HEK293 (cell line): ENCODE data around the gene ZSWIM3.
A peak's percentile ranks its signal among the peaks of the same experiment; 100 is the strongest.

ENCODE experiments used
- CTCF ChIP-seq: fragments of 450-650 bp; formaldehyde crosslinking; IDR thresholded peaks from 2 replicates; pipeline ENCODE4 v1.5.1; 2016; ENCODE audit warnings: missing biosample characterization, missing genetic modification characterization
- FEZF1 ChIP-seq: fragments of 450-650 bp; formaldehyde crosslinking; IDR thresholded peaks from 2 replicates; pipeline ENCODE4 v1.5.1; 2016; ENCODE audit warnings: missing biosample characterization, missing genetic modification characterization
- GLIS1 ChIP-seq: fragments of 450-650 bp; formaldehyde crosslinking; IDR thresholded peaks from 2 replicates; pipeline ENCODE4 v1.5.1; 2016; ENCODE audit warnings: missing biosample characterization, missing genetic modification characterization
- KLF10 ChIP-seq: fragments of 450-650 bp; IDR thresholded peaks from 2 replicates; pipeline ENCODE4 v1.5.1; 2018; ENCODE audit warnings: missing biosample characterization, mild to moderate bottlenecking, missing genetic modification characterization
- KLF8 ChIP-seq: fragments of 450-650 bp; formaldehyde crosslinking; IDR thresholded peaks from 2 replicates; pipeline ENCODE4 v1.5.1; 2016; ENCODE audit warnings: missing biosample characterization, missing genetic modification characterization
- MZF1 ChIP-seq: fragments of 450-650 bp; formaldehyde crosslinking; IDR thresholded peaks from 2 replicates; pipeline ENCODE4 v1.5.1; 2017; ENCODE audit warnings: missing biosample characterization, missing genetic modification characterization, borderline replicate concordance
- OSR2 ChIP-seq: fragments of 450-650 bp; formaldehyde crosslinking; IDR thresholded peaks from 2 replicates; pipeline ENCODE4 v1.5.1; 2016; ENCODE audit warnings: missing biosample characterization, missing genetic modification characterization
- PRDM1 ChIP-seq: fragments of 450-650 bp; formaldehyde crosslinking; IDR thresholded peaks from 2 replicates; pipeline ENCODE4; 2016; ENCODE audit warnings: missing biosample characterization, missing genetic modification characterization
- YY1 ChIP-seq: fragments of 450-650 bp; formaldehyde crosslinking; IDR thresholded peaks from 2 replicates; pipeline ENCODE4 v1.5.1; 2018; ENCODE audit warnings: missing biosample characterization, missing genetic modification characterization
- ZBTB11 ChIP-seq: fragments of 450-650 bp; formaldehyde crosslinking; conservative IDR thresholded peaks from 2 replicates; pipeline ENCODE4 v1.5.1; 2016; ENCODE audit warnings: low read depth, missing biosample characterization, missing genetic modification characterization
- ZEB2 ChIP-seq: fragments of 450-650 bp; formaldehyde crosslinking; IDR thresholded peaks from 2 replicates; pipeline ENCODE4 v1.5.1; 2016; ENCODE audit warnings: missing biosample characterization, missing genetic modification characterization
- ZFP69B ChIP-seq: fragments of 450-650 bp; formaldehyde crosslinking; IDR thresholded peaks from 2 replicates; pipeline ENCODE4 v1.5.1; 2016; ENCODE audit warnings: missing biosample characterization, missing genetic modification characterization
- ZNF10 ChIP-seq: fragments of 450-650 bp; formaldehyde crosslinking; IDR thresholded peaks from 2 replicates; pipeline ENCODE4 v1.5.1; 2017; ENCODE audit warnings: missing biosample characterization, missing genetic modification characterization
- ZNF16 ChIP-seq: fragments of 450-650 bp; formaldehyde crosslinking; IDR thresholded peaks from 2 replicates; pipeline ENCODE4 v1.5.1; 2016; ENCODE audit warnings: low read depth, missing biosample characterization, missing genetic modification characterization
- ZNF2 ChIP-seq: fragments of 450-650 bp; formaldehyde crosslinking; IDR thresholded peaks from 2 replicates; pipeline ENCODE4 v1.5.1; 2016; ENCODE audit warnings: missing biosample characterization, missing genetic modification characterization
- ZNF221 ChIP-seq: fragments of 450-650 bp; formaldehyde crosslinking; IDR thresholded peaks from 2 replicates; pipeline ENCODE4 v1.5.1; 2017; ENCODE audit warnings: missing biosample characterization, missing genetic modification characterization, borderline replicate concordance
- ZNF404 ChIP-seq: fragments of 450-650 bp; formaldehyde crosslinking; IDR thresholded peaks from 2 replicates; pipeline ENCODE4 v1.5.1; 2017; ENCODE audit warnings: missing biosample characterization, missing genetic modification characterization
- ZNF48 ChIP-seq: fragments of 450-650 bp; formaldehyde crosslinking; IDR thresholded peaks from 2 replicates; pipeline ENCODE4 v1.5.1; 2016; ENCODE audit warnings: missing biosample characterization, missing genetic modification characterization
- ZNF585B ChIP-seq: fragments of 450-650 bp; formaldehyde crosslinking; IDR thresholded peaks from 2 replicates; pipeline ENCODE4 v1.5.1; 2016; ENCODE audit warnings: missing biosample characterization, missing genetic modification characterization
- ZNF654 ChIP-seq: fragments of 450-650 bp; formaldehyde crosslinking; IDR thresholded peaks from 2 replicates; pipeline ENCODE4 v1.5.1; 2016; ENCODE audit warnings: low read depth, missing biosample characterization, missing genetic modification characterization
- ZNF658 ChIP-seq: fragments of 450-650 bp; formaldehyde crosslinking; IDR thresholded peaks from 2 replicates; pipeline ENCODE4; 2016; ENCODE audit warnings: missing biosample characterization, missing genetic modification characterization
- ZNF701 ChIP-seq: fragments of 450-650 bp; formaldehyde crosslinking; IDR thresholded peaks from 2 replicates; pipeline ENCODE4 v1.5.1; 2016; ENCODE audit warnings: missing biosample characterization, missing genetic modification characterization
- ZNF76 ChIP-seq: fragments of 450-650 bp; formaldehyde crosslinking; IDR thresholded peaks from 2 replicates; pipeline ENCODE4; 2016; ENCODE audit warnings: low read depth, missing biosample characterization, missing genetic modification characterization, borderline replicate concordance
- ZNF776 ChIP-seq: fragments of 450-650 bp; formaldehyde crosslinking; IDR thresholded peaks from 2 replicates; pipeline ENCODE4 v1.5.0; 2017; ENCODE audit warnings: missing biosample characterization, missing genetic modification characterization, borderline replicate concordance
- ZNF843 ChIP-seq: fragments of 450-650 bp; formaldehyde crosslinking; IDR thresholded peaks from 2 replicates; pipeline ENCODE4 v1.5.1; 2016; ENCODE audit warnings: missing biosample characterization, missing genetic modification characterization
- ZSCAN30 ChIP-seq: fragments of 450-650 bp; IDR thresholded peaks from 2 replicates; pipeline ENCODE4 v1.5.1; 2018; ENCODE audit warnings: missing biosample characterization, mild to moderate bottlenecking, missing genetic modification characterization, moderate library complexity
- TF ChIP-seq, protein P1 (sequence below): fragments of 450-650 bp; formaldehyde crosslinking; IDR thresholded peaks from 2 replicates; pipeline ENCODE4 v1.5.1; 2016; ENCODE audit warnings: missing biosample characterization, missing genetic modification characterization
- TF ChIP-seq, protein P2 (sequence below): fragments of 450-650 bp; formaldehyde crosslinking; IDR thresholded peaks from 2 replicates; pipeline ENCODE4 v1.5.1; 2016; ENCODE audit warnings: missing biosample characterization, missing genetic modification characterization
- TF ChIP-seq, protein P3 (sequence below): sonication (generic); formaldehyde crosslinking; IDR thresholded peaks from 2 replicates; pipeline ENCODE4 v1.8.1; 2022; ENCODE audit warnings: mild to moderate bottlenecking, moderate library complexity, missing genetic modification reagents
- TF ChIP-seq, protein P4 (sequence below): fragments of 450-650 bp; formaldehyde crosslinking; IDR thresholded peaks from 2 replicates; pipeline ENCODE4 v1.5.1; 2016; ENCODE audit warnings: missing biosample characterization, missing genetic modification characterization

The ZSWIM3 gene

GRCh38 chr20:45860560-45861220, 3.3 kb downstream of the ZSWIM3 start (continued):
- TF ChIP-seq FEZF1 (tag by site-specific recombination) (no peak), YY1 (tag by site-specific recombination) (no peak), KLF10 (tag by site-specific recombination) (peak; percentile 45; the same call in 1 of the 2 replicates), ZEB2 (tag by site-specific recombination) (peak; percentile 56; the same call in 1 of the 2 replicates), MZF1 (tag by site-specific recombination) (no peak), ZFP69B (tag by site-specific recombination) (peak; percentile 53), ZNF16 (tag by site-specific recombination) (no peak), ZNF654 (no peak), ZNF843 (no peak), ZBTB11 (no peak), ZNF585B (tag by site-specific recombination) (no peak), ZNF776 (no peak), KLF8 (tag by site-specific recombination) (peak; percentile 50; the same call in 1 of the 2 replicates), ZNF76 (tag by site-specific recombination) (no peak), ZNF48 (tag by site-specific recombination) (no peak), CTCF (tag by site-specific recombination) (no peak), PRDM1 (tag by site-specific recombination) (no peak), ZNF10 (tag by site-specific recombination) (no peak), ZNF658 (tag by site-specific recombination) (no peak), ZSCAN30 (no peak), OSR2 (tag by site-specific recombination) (peak; percentile 90), ZNF701 (tag by site-specific recombination) (no peak), GLIS1 (tag by site-specific recombination) (no peak), ZNF404 (no peak), ZNF221 (tag by site-specific recombination) (no peak), ZNF2 (no peak)
- TF ChIP-seq, protein P1, sequence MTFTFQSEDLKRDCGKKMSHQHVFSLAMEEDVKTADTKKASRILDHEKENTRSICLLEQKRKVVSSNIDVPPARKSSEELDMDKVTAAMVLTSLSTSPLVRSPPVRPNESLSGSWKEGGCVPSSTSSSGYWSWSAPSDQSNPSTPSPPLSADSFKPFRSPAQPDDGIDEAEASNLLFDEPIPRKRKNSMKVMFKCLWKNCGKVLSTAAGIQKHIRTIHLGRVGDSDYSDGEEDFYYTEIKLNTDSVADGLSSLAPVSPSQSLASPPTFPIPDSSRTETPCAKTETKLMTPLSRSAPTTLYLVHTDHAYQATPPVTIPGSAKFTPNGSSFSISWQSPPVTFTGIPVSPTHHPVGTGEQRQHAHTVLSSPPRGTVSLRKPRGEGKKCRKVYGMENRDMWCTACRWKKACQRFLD = no peak
- TF ChIP-seq, protein P2, sequence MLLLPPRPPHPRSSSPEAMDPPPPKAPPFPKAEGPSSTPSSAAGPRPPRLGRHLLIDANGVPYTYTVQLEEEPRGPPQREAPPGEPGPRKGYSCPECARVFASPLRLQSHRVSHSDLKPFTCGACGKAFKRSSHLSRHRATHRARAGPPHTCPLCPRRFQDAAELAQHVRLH = no peak
- TF ChIP-seq, protein P3, sequence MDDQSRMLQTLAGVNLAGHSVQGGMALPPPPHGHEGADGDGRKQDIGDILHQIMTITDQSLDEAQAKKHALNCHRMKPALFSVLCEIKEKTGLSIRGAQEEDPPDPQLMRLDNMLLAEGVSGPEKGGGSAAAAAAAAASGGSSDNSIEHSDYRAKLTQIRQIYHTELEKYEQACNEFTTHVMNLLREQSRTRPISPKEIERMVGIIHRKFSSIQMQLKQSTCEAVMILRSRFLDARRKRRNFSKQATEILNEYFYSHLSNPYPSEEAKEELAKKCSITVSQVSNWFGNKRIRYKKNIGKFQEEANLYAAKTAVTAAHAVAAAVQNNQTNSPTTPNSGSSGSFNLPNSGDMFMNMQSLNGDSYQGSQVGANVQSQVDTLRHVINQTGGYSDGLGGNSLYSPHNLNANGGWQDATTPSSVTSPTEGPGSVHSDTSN (CRISPR knock-in tag) = no peak
- TF ChIP-seq, protein P4, sequence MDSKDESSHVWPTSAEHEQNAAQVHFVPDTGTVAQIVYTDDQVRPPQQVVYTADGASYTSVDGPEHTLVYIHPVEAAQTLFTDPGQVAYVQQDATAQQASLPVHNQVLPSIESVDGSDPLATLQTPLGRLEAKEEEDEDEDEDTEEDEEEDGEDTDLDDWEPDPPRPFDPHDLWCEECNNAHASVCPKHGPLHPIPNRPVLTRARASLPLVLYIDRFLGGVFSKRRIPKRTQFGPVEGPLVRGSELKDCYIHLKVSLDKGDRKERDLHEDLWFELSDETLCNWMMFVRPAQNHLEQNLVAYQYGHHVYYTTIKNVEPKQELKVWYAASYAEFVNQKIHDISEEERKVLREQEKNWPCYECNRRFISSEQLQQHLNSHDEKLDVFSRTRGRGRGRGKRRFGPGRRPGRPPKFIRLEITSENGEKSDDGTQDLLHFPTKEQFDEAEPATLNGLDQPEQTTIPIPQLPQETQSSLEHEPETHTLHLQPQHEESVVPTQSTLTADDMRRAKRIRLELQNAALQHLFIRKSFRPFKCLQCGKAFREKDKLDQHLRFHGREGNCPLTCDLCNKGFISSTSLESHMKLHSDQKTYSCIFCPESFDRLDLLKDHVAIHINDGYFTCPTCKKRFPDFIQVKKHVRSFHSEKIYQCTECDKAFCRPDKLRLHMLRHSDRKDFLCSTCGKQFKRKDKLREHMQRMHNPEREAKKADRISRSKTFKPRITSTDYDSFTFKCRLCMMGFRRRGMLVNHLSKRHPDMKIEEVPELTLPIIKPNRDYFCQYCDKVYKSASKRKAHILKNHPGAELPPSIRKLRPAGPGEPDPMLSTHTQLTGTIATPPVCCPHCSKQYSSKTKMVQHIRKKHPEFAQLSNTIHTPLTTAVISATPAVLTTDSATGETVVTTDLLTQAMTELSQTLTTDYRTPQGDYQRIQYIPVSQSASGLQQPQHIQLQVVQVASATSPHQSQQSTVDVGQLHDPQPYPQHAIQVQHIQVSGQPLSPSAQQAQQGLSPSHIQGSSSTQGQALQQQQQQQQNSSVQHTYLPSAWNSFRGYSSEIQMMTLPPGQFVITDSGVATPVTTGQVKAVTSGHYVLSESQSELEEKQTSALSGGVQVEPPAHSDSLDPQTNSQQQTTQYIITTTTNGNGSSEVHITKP = no peak; the same call in 1 of the 2 replicates
